Calu3 (cell line): ENCODE measurements around the gene TUT1. TPM values are rescaled to one million over a fixed set of nuclear protein-coding genes. Genes with fewer than 3 reads are reported as not detected.

ENCODE experiments used
- BruUV-seq: library from RNA; stranded (reverse); fragments of 400-500 nt; replicated peaks from 2 replicates; lab custom pipeline; 2021; lab: Mats Ljungman, UMichigan
- CTCF ChIA-PET: fragments of 300-600 bp; sonication (Branson Sonifier 250); formaldehyde crosslinking; loops from one replicate; lab custom pipeline; 2022; ENCODE audit warnings: antibody characterized with exemption; lab: Charles Lee
- DNase-seq: peaks from one replicate; pipeline ENCODE4 v3.0.0; 2022
- H3K27ac Mint-ChIP-seq: one replicate; pipeline ENCODE4 v1.8.0; 2022; ENCODE audit warnings: mixed read lengths; ENCODE audit not compliant: unreplicated experiment
- H3K27me3 Mint-ChIP-seq: one replicate; pipeline ENCODE4 v1.8.0; 2022; ENCODE audit warnings: mixed read lengths; ENCODE audit not compliant: unreplicated experiment
- H3K36me3 Mint-ChIP-seq: one replicate; pipeline ENCODE4 v1.8.0; 2022; ENCODE audit warnings: mild to moderate bottlenecking, moderate library complexity, mixed read lengths; ENCODE audit not compliant: insufficient read depth, unreplicated experiment
- H3K4me1 Mint-ChIP-seq: one replicate; pipeline ENCODE4 v1.8.0; 2022; ENCODE audit warnings: mild to moderate bottlenecking, low read depth, mixed read lengths; ENCODE audit not compliant: unreplicated experiment
- H3K4me3 Mint-ChIP-seq: one replicate; pipeline ENCODE4 v1.8.0; 2022; ENCODE audit warnings: mild to moderate bottlenecking, low read depth, moderate library complexity, mixed read lengths; ENCODE audit not compliant: unreplicated experiment
- H3K9me3 Mint-ChIP-seq: one replicate; pipeline ENCODE4 v1.8.0; 2022; ENCODE audit warnings: low read depth, mixed read lengths; ENCODE audit not compliant: unreplicated experiment
- intact Hi-C: fragments of 100-400 bp; cut with micrococcal nuclease; formaldehyde crosslinking; loops from one replicate; pipeline ENCODE4 v1.10.0; 2022; ENCODE audit not compliant: unreplicated experiment
- total RNA-seq: library from RNA; stranded (reverse); gene quantifications from 2 replicates; pipeline ENCODE4 v1.2.3, GENCODE V29; 2022
- TF ChIP-seq, protein P1 (sequence below): fragments of 200-600 bp; IDR thresholded peaks from one replicate; pipeline ENCODE4 v1.8.0; 2022; ENCODE audit warnings: antibody characterized with exemption; ENCODE audit not compliant: unreplicated experiment

TUT1 gene
- total RNA-seq, 1 experiment from 2014 or later: 21.9 TPM

DNA sequence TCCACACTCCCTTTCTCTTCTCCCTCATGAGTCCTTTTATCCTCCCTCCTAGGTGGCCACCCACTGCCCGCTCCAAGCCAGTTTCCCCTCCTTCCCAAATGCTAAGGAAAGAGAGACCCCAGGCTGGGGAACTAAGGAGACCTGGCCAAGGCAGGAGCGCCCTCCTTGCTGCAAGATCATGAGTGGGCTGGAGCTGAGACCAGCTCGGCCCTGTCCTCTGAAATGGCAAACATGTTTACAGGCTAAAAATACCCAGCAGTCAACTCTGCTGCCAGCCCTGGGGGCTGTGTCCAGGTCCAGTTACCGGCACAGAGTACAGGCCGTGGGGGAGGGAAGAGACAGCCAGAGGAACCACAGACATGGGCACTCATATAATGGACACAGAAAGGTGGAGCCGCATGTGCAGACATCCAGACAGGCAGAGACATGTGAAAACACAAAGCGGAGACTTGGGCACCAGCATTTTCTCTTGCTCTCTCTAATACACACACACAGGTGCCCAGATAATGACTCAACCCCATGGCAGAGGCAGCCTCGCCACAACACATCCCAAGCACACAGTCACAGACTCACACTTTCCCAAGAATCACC lies 43.5 kb downstream of the TUT1 start:
- peak overlapping the region; percentile 94 for H3K27ac Mint-ChIP-seq
- H3K27me3 Mint-ChIP-seq: no peaks in the 10 kb centered on the region
- peak overlapping the region; percentile 100 for H3K4me3 Mint-ChIP-seq
- peaks cover 44% of the 10 kb centered on the region for H3K4me1 Mint-ChIP-seq
- DNase-seq: peak; percentile 45
- TF ChIP-seq, protein P1, sequence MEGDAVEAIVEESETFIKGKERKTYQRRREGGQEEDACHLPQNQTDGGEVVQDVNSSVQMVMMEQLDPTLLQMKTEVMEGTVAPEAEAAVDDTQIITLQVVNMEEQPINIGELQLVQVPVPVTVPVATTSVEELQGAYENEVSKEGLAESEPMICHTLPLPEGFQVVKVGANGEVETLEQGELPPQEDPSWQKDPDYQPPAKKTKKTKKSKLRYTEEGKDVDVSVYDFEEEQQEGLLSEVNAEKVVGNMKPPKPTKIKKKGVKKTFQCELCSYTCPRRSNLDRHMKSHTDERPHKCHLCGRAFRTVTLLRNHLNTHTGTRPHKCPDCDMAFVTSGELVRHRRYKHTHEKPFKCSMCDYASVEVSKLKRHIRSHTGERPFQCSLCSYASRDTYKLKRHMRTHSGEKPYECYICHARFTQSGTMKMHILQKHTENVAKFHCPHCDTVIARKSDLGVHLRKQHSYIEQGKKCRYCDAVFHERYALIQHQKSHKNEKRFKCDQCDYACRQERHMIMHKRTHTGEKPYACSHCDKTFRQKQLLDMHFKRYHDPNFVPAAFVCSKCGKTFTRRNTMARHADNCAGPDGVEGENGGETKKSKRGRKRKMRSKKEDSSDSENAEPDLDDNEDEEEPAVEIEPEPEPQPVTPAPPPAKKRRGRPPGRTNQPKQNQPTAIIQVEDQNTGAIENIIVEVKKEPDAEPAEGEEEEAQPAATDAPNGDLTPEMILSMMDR: no peak
- CTCF ChIA-PET: interaction anchor here (1.2 to 6.8 kb wide), 2 partner anchors 12 to 123 kb away, joined by 4 to 86 read pairs; no protein-coding TSS in a partner anchor
- H3K36me3 Mint-ChIP-seq: peaks cover 76% of the 10 kb centered on the region
- no TSS peak for BruUV-seq
- H3K9me3 Mint-ChIP-seq: no peaks in the 10 kb centered on the region
- intact Hi-C loops: loop anchor here (2.0 kb wide), 1 partner anchor 13 kb away; no protein-coding TSS in a partner anchor

DNA sequence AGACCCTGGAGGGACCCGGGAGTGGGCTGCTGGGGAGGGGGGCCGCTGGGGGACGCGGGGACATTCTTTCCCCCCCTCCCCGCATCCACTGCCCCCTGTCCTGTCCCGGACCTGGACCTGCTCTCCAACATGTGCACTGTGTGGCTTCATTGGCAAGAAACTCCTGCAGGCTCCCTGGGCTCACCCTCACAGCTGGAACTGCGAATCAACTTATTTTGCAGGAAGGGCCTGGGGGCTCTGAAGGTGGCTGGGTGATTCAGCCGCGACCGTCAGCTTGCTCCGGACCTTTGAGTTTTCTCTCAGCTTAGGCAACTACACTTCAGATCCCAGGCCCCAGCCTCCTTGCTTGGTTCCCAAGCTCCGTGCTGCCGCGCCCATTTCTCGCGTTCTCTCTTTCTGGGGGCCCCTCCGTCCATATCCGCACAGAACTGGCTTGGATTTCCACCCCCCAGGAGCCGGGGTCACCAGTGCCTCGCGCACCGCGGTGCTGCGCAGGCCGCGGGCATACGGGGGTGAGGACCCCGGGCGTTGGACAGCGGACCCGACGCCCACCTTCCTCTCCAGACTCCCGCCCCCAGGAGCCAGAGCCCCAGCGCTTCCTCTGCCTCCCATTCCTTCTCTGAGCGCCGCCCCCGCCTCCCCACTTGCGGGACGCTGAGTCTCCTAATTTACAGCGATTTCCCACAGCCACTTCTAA lies 44.2 kb downstream of the TUT1 start:
- H3K4me1 Mint-ChIP-seq: peaks cover 44% of the 10 kb centered on the region
- no peaks in the 10 kb centered on the region for H3K27me3 Mint-ChIP-seq
- no TSS peak for BruUV-seq
- intact Hi-C loops: loop anchor here (2.0 kb wide), 1 partner anchor 14 kb away; no protein-coding TSS in a partner anchor
- peaks cover 76% of the 10 kb centered on the region for H3K36me3 Mint-ChIP-seq
- TF ChIP-seq, protein P1: no peak
- DNase-seq: peak; percentile 35
- H3K27ac Mint-ChIP-seq: peak overlapping the region; percentile 94
- CTCF ChIA-PET: interaction anchor here (0.5 to 6.8 kb wide), 7 partner anchors 13 to 1570 kb away, joined by 3 to 86 read pairs (median 4); no protein-coding TSS in a partner anchor
- peak overlapping the region; percentile 100 for H3K4me3 Mint-ChIP-seq
- no peaks in the 10 kb centered on the region for H3K9me3 Mint-ChIP-seq

DNA sequence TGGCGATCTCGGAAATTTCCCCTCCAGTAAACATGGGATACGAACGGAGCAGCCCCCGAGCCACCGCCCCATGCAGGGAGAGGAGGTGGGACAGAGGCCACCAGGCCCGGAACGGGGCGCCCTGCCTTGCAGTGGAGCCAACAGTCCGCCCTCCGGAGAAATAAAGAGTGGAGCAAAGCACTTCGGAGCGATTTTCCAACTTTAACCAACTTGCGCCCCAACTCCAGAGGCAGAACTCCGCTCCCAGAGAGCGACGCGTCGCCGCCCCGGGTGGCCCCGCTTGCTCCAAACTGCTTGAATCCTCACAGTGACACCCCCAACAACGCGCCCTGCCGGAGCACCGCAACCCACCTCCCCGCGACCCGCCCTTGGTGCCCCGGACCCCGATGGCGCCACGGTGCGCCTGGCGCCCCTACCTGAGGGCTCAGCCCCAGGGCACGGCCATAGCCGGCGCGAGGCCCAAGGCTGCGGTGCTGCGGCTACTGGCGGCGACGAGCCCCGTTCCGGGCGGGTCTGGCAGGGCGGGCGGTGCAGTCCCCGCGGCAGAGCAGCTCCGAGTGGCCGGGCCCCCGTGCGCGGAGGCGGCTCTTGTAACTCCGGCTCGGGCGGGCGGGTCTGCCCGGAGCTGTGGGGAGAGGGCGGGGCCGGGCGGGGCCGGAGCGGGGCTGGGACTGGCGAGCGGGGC lies 44.9 kb downstream of the TUT1 start, which contains the start of gene AHNAK:
AHNAK (minus strand) TSS at position 563 of the 685 bp plus-strand sequence. CDS start 10,708 bp downstream, outside the sequence.
- TSS peak; percentile 54 for BruUV-seq
- peak; percentile 79 for DNase-seq
- TF ChIP-seq, protein P1: no peak
- intact Hi-C loops: loop anchor here (2.0 kb wide), 1 partner anchor 14 kb away; no protein-coding TSS in a partner anchor
- Mint-ChIP-seq H3K36me3 (peaks cover 75% of the 10 kb centered on the region), H3K9me3 (no peaks in the 10 kb centered on the region), H3K4me3 (peak within 1 kb of the TSS; percentile 100), H3K4me1 (peaks cover 44% of the 10 kb centered on the region), H3K27ac (peak within 1 kb of the TSS; percentile 97), H3K27me3 (no peaks in the 10 kb centered on the region)
- CTCF ChIA-PET: interaction anchor here (0.5 to 6.8 kb wide), 7 partner anchors 14 to 1569 kb away, joined by 3 to 86 read pairs (median 4); no protein-coding TSS in a partner anchor
